DOHH2 (cell line): ENCODE results near the gene DAAM2.

Experiments
- CTCF ChIP-seq: fragments of 200-600 bp; sonication (generic); IDR thresholded peaks from one replicate; pipeline ENCODE4 v1.5.1; 2014; ENCODE audit warnings: antibody characterized with exemption, mild to moderate bottlenecking, low read depth, low read length; ENCODE audit not compliant: poor library complexity, severe bottlenecking
- EZH2phosphoT487 ChIP-seq: fragments of 200-600 bp; sonication (generic); IDR thresholded peaks from 2 replicates; pipeline ENCODE4 v1.6.1; 2017; ENCODE audit warnings: borderline replicate concordance, mild to moderate bottlenecking, antibody characterized with exemption, low read length, moderate library complexity, mixed read lengths

- no peak for TF ChIP-seq CTCF
- no peak for TF ChIP-seq EZH2phosphoT487
These were observed 29.8 kb downstream of the DAAM2 start for GRCh38 chr6:39821742-39822532.
